DMS 273 (cell line): ENCODE measurements around the gene NKX2-3.

ENCODE experiments used
- DNase-seq: peaks from one replicate; lab custom pipeline; 2025; ENCODE audit not compliant: unreplicated experiment; lab: John Stamatoyannopoulos, UW

NKX2-3 gene

DNA sequence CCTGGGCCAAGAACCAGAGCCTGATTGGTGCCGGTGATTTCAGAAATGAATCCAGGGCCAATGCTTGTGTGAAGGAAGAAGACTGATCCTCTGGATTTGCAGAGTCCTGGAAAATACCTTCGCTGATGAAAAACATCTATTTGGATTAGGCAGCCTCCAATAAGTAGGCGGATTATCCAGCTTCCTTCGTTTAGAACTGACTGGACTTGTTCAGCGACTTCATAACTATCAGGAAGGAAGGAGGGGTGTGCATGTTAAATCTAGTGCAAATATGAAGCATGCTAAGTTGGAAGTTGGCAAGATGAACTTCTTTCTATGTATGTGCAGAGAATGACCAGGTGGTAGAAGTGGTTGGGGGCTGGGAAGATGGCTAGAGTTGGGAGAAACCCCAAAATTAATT is 41.0 kb downstream of the NKX2-3 start:
- DNase-seq, result no peak

DNA sequence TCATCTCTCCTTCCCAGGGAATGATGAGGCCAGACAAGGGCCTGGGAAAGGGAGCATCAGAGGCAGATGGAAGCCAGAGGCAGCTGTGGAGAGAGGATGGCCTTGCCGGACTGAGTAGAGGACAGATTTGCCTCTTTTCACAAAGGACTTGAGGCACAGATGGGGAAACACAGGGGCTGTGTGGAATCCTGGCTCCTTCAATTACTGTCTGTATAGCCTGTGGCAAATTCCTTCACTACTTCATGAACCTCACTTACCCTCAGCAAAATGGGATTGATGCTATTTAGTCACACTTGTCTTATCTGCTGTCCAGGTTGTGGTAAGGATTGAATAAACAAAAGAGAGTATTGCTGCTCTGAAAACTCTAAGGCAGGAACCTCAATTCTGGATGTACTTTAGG is 47.2 kb downstream of the NKX2-3 start:
- DNase-seq, result no peak

DNA sequence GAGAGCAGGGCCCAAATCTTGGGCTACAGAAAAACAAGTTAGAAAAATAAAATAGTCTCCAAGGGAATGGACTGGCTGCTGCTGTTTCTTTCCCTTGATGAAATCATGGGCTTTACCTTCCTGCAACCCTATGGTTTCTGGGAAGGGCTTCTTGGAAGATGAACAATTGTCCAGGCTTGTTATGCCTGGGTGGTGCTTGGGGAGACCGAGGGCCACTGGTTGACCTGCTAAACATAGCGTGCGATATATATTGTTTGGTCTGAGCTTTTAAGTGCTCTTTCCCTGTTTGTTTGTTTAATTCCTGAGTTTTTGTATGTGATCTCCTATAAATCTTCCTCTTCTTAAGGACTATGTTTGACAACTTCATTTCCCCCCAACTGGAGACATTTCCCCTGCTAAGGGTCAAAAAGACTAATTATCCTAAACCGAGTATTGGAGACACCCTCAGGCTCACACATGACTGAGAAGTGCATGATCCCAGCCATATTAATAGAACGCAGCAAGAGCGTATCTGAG is 49.6 kb downstream of the NKX2-3 start:
- DNase-seq, result no peak

DNA sequence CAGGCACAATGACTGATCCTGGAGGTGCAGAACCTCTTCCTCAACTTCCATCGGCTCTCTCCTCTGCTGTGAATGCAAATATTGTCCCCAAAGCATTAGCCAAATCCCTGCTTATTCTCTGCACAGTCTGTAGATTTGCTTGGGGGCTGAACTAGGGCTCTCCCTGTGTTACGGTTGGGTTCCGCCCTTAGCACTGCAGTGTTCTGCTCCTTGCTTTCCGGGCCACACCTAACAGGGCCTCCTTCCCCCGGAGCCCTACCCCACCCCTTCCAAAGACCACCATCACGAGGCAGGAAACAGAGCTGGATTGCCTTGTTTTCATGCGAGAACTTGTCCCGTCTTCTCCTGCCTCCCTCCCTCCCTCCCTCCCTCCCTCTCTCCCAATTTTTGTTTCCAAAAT is 50.9 kb downstream of the NKX2-3 start:
- no peak for DNase-seq
